Uterus (tissue), 4 donors: ENCODE results near the gene FOXC1. TPM values are rescaled to one million over a fixed set of nuclear protein-coding genes. Genes with fewer than 3 reads are reported as not detected.

ENCODE experiments used
- DNase-seq, 2 donors: peaks; one replicate each; pipeline ENCODE4 v3.0.0-alpha.2; 2019 to 2020
- H3K27ac ChIP-seq, 2 donors: fragments of 200-600 bp; sonication (generic); 1 replicate in 1 of 2; 2 replicates in 1 of 2; pipeline ENCODE4 v1.5.1; 2016 to 2018
- H3K27me3 ChIP-seq, 2 donors: fragments of 200-600 bp; sonication (generic); one replicate each; pipeline ENCODE4 v1.5.1; 2018 to 2019; ENCODE audit warnings: control low read depth in 1 of 2
- H3K36me3 ChIP-seq, 2 donors: fragments of 200-600 bp; sonication (generic); one replicate each; pipeline ENCODE4 v1.5.1; 2019; ENCODE audit warnings: control low read depth in 1 of 2
- H3K4me1 ChIP-seq, 2 donors: fragments of 200-600 bp; sonication (generic); one replicate each; pipeline ENCODE4 v1.5.1; 2018 to 2019; ENCODE audit warnings: control low read depth in 1 of 2
- H3K4me3 ChIP-seq, 2 donors: fragments of 200-600 bp; sonication (generic); 1 replicate in 1 of 2; 2 replicates in 1 of 2; pipeline ENCODE4 v1.5.1; 2018 to 2019; ENCODE audit warnings: mild to moderate bottlenecking in 1 of 2
- H3K9me3 ChIP-seq, 2 donors: fragments of 200-600 bp; sonication (generic); one replicate each; pipeline ENCODE4 v1.5.1; 2019; ENCODE audit warnings: control low read depth in 1 of 2
- POLR2A ChIP-seq, 2 donors: fragments of 450-650 bp; IDR thresholded peaks; one replicate each; pipeline ENCODE4 v1.6.1; 2016; ENCODE audit warnings: antibody characterized with exemption in 2 of 2, mild to moderate bottlenecking in 1 of 2, moderate library complexity in 1 of 2
- intact Hi-C: fragments of 100-400 bp; cut with DNase I; formaldehyde crosslinking; loops from one replicate; pipeline ENCODE4 v1.15.1; 2023; ENCODE audit warnings: low total_unique reads
- total RNA-seq, 4 donors: library from RNA; depleted of rRNA in 3 of 4; stranded (reverse); fragments of >200 nt in 3 of 4; gene quantifications; one replicate each; pipeline versions ENCODE4 v1.1.0 to v1.2.4, GENCODE V29; 2014 to 2023
- TF ChIP-seq, protein P1 (sequence below), 4 experiments: fragments of 200-600 bp in 2 of 4; fragments of 450-650 bp in 2 of 4; sonication (generic) in 2 of 4; IDR thresholded peaks; one replicate each; pipeline ENCODE4 v1.5.1; 2016 to 2019; ENCODE audit warnings: antibody characterized with exemption in 4 of 4, mild to moderate bottlenecking in 2 of 4, moderate library complexity in 1 of 4
- donor health status: DM: yes; HTN: yes; CAD: no.

The FOXC1 gene
- total RNA-seq, 4 donors from 2014 or later: 1.8 to 15.2 (median 5.1) TPM

DNA sequence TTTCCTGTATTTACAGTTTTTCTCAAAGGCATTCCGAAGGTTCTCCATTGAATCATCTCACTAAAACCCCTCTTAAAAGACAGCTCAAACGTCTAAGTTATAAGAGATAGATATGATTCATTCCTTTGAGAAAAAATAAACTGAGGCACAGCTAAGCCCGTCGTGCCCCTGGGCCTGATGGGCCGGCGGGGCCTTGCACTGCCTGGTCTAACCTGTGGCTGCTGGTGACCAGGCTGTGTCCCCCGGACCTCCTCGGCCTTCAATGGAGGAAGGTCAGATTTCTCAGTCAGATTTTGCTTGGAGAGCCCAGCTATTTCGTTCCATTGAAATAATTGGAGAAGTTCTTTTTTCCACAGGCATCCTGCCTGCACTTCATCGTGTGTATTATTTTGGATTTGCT, 11.3 kb upstream of the FOXC1 start:
- Histone ChIP-seq H3K4me1 (no peaks in the 10 kb centered on the region), H3K36me3 (no peaks in the 10 kb centered on the region), H3K4me3 (no peak overlapping the region), H3K9me3 (no peaks in the 10 kb centered on the region), H3K27ac (no peak overlapping the region), H3K27me3 (peaks cover 0 to 8% of the 10 kb centered on the region in 2 donors)
- intact Hi-C loops: loop anchor here (10.0 kb wide), 1 partner anchor 1146 kb away; no protein-coding TSS in a partner anchor
- no peak for DNase-seq
- no peak for TF ChIP-seq POLR2A (IDR thresholded peaks at IDR 0.05)
- TF ChIP-seq, protein P1, sequence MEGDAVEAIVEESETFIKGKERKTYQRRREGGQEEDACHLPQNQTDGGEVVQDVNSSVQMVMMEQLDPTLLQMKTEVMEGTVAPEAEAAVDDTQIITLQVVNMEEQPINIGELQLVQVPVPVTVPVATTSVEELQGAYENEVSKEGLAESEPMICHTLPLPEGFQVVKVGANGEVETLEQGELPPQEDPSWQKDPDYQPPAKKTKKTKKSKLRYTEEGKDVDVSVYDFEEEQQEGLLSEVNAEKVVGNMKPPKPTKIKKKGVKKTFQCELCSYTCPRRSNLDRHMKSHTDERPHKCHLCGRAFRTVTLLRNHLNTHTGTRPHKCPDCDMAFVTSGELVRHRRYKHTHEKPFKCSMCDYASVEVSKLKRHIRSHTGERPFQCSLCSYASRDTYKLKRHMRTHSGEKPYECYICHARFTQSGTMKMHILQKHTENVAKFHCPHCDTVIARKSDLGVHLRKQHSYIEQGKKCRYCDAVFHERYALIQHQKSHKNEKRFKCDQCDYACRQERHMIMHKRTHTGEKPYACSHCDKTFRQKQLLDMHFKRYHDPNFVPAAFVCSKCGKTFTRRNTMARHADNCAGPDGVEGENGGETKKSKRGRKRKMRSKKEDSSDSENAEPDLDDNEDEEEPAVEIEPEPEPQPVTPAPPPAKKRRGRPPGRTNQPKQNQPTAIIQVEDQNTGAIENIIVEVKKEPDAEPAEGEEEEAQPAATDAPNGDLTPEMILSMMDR (IDR thresholded peaks at IDR 0.05): no peak

GRCh38 chr6:1598886-1599285, 10.8 kb upstream of the FOXC1 start:
- TF ChIP-seq, protein P1 (IDR thresholded peaks at IDR 0.05): no peak
- no peak for TF ChIP-seq POLR2A (IDR thresholded peaks at IDR 0.05)
- intact Hi-C loops: loop anchor here (10.0 kb wide), 1 partner anchor 1146 kb away; no protein-coding TSS in a partner anchor
- H3K4me3 ChIP-seq: no peak overlapping the region
- no peak for DNase-seq
- peaks cover 2 to 8% of the 10 kb centered on the region in 2 donors for H3K27me3 ChIP-seq
- no peak overlapping the region for H3K27ac ChIP-seq
- no peaks in the 10 kb centered on the region for H3K4me1 ChIP-seq
- H3K9me3 ChIP-seq: no peaks in the 10 kb centered on the region
- no peaks in the 10 kb centered on the region for H3K36me3 ChIP-seq

- Histone ChIP-seq H3K36me3 (no peaks in the 10 kb centered on the region), H3K4me1 (no peaks in the 10 kb centered on the region), H3K4me3 (no peak overlapping the region), H3K27ac (no peak overlapping the region), H3K9me3 (no peaks in the 10 kb centered on the region), H3K27me3 (peaks cover 8% of the 10 kb centered on the region in 2 donors)
- intact Hi-C loops: loop anchor here (10.0 kb wide), 1 partner anchor 1145 kb away; no protein-coding TSS in a partner anchor
- no peak for DNase-seq
- TF ChIP-seq POLR2A (IDR thresholded peaks at IDR 0.05): no peak
- TF ChIP-seq, protein P1 (IDR thresholded peaks at IDR 0.05): no peak
These were observed 10.2 kb upstream of the FOXC1 start for GRCh38 chr6:1599469-1599868.

DNA sequence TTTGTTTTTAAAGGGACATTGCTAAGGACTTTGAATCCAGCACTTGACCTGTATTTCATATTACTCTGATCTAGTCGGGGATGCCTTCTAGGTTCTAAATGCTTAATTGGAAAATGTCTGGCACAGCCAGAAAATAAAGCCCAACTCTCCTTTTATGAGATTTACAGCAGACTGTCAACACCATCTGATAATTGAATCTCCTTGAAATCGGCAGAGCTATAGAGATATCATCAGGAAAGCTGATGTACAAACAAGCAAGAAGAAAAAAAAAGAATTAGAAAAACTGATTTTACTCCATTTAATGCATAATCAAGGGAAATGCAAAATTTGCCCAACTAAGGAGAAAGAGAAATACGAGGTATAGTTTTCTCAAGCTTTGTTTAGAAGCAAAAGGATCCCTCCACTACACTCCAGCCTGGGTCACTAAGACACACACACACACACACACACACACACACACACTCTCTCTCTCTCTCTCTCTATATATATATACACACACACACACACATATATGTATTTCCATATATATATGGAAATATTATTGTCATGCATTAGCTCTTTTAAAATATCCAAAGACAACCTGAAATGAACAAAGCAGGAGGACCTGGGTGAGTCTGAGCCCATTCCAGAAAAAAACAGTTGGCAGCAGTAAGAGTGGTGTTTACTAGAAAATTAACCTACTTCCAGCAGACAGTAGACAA, 9.5 kb upstream of the FOXC1 start:
- intact Hi-C loops: loop anchor here (5.0 kb wide), 2 partner anchors 597 to 1032 kb away; no protein-coding TSS in a partner anchor
- no peaks in the 10 kb centered on the region for H3K36me3 ChIP-seq

DNA sequence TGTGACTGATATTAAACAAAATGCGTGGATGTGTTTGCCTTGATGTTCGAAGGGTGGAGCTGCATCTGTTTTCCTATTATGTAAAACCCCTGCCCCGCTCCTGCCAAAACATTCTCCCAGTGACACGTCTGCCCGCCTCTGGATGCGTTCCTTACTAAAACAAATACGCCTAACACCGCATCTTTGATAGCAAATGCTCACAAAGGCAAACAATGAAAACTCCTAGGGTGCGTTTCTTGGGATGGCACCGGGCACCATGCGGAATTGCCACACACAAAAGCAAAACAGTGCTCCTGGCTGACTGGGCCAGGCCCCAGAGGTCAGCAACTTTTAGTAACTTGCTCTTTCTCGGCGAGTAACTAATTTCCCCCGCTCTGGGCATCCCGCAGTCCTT, 9.0 kb upstream of the FOXC1 start:
- Histone ChIP-seq H3K4me3 (no peak overlapping the region), H3K36me3 (no peaks in the 10 kb centered on the region), H3K27me3 (peaks cover 11 to 19% of the 10 kb centered on the region in 2 donors), H3K4me1 (peaks cover 0 to 6% of the 10 kb centered on the region in 2 donors), H3K9me3 (no peaks in the 10 kb centered on the region), H3K27ac (no peak overlapping the region)
- intact Hi-C loops: loop anchor here (5.0 kb wide), 2 partner anchors 597 to 1032 kb away; no protein-coding TSS in a partner anchor
- TF ChIP-seq POLR2A (IDR thresholded peaks at IDR 0.05): no peak
- TF ChIP-seq, protein P1 (IDR thresholded peaks at IDR 0.05): no peak
- no peak for DNase-seq

More for the DNA sequence above, 9.5 kb upstream of the FOXC1 start:
- Histone ChIP-seq H3K4me3 (no peak overlapping the region), H3K27me3 (peaks cover 13 to 16% of the 10 kb centered on the region in 2 donors), H3K9me3 (no peaks in the 10 kb centered on the region), H3K4me1 (peaks cover 0 to 5% of the 10 kb centered on the region in 2 donors), H3K27ac (no peak overlapping the region)
- DNase-seq: no peak
- TF ChIP-seq POLR2A (IDR thresholded peaks at IDR 0.05): no peak
- TF ChIP-seq, protein P1 (IDR thresholded peaks at IDR 0.05): no peak
